Fibroblast of mammary gland (primary cell): Measurements from ENCODE around the gene MAOA.

Experiments
- DNase-seq: peaks from one replicate; pipeline ENCODE4 v3.0.0-alpha.2; 2010; ENCODE audit warnings: low read depth
- H3K4me3 ChIP-seq: 2 replicates; pipeline ENCODE4 v1.5.1; 2011; ENCODE audit warnings: low read depth, mild to moderate bottlenecking, low read length, moderate library complexity; ENCODE audit not compliant: control insufficient read depth
- CTCF ChIP-seq: conservative IDR thresholded peaks from 2 replicates; pipeline ENCODE4 v1.5.1; 2011; ENCODE audit warnings: low read depth, low read length, inconsistent platforms; ENCODE audit not compliant: control insufficient read depth, insufficient read depth

Gene MAOA

GRCh38 chrX:43643662-43644061, 12.4 kb upstream of the MAOA start:
- no peak overlapping the region for H3K4me3 ChIP-seq
- no peak for TF ChIP-seq CTCF
- no peak for DNase-seq

GRCh38 chrX:43644124-43644701, 11.9 kb upstream of the MAOA start:
- H3K4me3 ChIP-seq = no peak overlapping the region
- DNase-seq = peak; percentile 90
- TF ChIP-seq CTCF = no peak

- no peak for TF ChIP-seq CTCF
- DNase-seq = no peak
- no peak overlapping the region for H3K4me3 ChIP-seq
These were observed 9.3 kb upstream of the MAOA start for GRCh38 chrX:43646800-43647199.

GRCh38 chrX:43654431-43655150, 1.5 kb upstream of the MAOA start:
- DNase-seq = peak; percentile 90
- no peak for TF ChIP-seq CTCF
- H3K4me3 ChIP-seq = peak overlapping the region; percentile 70

- peak overlapping the region; percentile 70 for H3K4me3 ChIP-seq
- DNase-seq = peak; percentile 44
- TF ChIP-seq CTCF = no peak
These were observed 721 bp upstream of the MAOA start for GRCh38 chrX:43655151-43656004.

- peak overlapping the region; percentile 21 for H3K4me3 ChIP-seq
- DNase-seq = no peak
- TF ChIP-seq CTCF = no peak
These were observed 1.6 kb downstream of the MAOA start for GRCh38 chrX:43657671-43658070.
